ENCODE results near the gene FXYD7.

GRCh38 chr19:35128398-35129057 lies 14.5 kb upstream of the FXYD7 start:
- TF ChIP-seq CTCF (IDR thresholded peaks at IDR 0.05; ENCODE audit: poor library complexity) (no peak), EZH2 (IDR thresholded peaks at IDR 0.05; ENCODE audit: borderline replicate concordance) (no peak)
